VCaP (cell line): ENCODE measurements around the gene CASS4.

ENCODE experiments used
- H3K27ac ChIP-seq: fragments of 450-650 bp; 2 replicates; pipeline ENCODE4 v1.5.1; 2017
- TF ChIP-seq, protein P1 (sequence below): fragments of 450-650 bp; conservative IDR thresholded peaks from 2 replicates; pipeline ENCODE4 v1.5.1; 2017; ENCODE audit warnings: mild to moderate bottlenecking, moderate library complexity

CASS4 gene

DNA sequence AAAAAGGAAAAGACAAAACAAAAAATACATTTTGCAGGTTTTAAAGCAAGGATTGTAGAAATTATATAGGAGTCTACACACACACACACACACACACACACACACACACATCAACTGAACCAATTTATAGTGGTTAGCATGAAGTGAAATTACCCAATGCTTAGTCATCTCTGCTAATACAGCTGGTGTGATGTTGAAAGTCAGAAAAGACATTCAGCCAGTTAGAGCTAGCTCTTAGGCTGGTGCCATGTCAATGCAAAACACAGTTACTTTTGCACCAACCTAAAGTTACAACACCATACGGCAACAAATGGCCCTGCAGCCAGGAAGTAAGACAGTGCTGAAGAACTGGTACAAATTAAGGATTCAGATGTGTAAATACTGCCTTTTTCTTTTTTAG lies 38.1 kb upstream of the CASS4 start:
- TF ChIP-seq, protein P1, sequence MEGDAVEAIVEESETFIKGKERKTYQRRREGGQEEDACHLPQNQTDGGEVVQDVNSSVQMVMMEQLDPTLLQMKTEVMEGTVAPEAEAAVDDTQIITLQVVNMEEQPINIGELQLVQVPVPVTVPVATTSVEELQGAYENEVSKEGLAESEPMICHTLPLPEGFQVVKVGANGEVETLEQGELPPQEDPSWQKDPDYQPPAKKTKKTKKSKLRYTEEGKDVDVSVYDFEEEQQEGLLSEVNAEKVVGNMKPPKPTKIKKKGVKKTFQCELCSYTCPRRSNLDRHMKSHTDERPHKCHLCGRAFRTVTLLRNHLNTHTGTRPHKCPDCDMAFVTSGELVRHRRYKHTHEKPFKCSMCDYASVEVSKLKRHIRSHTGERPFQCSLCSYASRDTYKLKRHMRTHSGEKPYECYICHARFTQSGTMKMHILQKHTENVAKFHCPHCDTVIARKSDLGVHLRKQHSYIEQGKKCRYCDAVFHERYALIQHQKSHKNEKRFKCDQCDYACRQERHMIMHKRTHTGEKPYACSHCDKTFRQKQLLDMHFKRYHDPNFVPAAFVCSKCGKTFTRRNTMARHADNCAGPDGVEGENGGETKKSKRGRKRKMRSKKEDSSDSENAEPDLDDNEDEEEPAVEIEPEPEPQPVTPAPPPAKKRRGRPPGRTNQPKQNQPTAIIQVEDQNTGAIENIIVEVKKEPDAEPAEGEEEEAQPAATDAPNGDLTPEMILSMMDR, result no peak
- no peak overlapping the region for H3K27ac ChIP-seq

DNA sequence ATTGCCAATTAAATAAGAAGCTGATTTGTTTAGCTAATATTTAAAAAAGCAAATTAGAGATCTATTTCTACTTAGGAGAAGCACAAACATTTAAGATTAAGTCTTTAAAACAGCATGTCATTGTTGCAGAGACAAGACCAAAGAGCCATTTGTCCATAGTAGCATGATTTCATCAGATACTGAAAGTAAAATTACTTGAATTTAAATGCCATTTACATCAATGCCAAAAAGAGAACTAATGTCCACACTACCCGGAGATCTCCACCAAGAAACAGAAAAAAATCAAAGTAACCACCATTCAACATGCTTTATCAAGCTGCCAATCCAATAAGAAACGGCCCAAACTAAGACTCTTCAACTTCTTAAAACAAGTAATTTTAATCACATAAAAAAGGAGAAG lies 35.7 kb upstream of the CASS4 start:
- no peak overlapping the region; the same call in 1 of the 2 replicates for H3K27ac ChIP-seq
- TF ChIP-seq, protein P1, result no peak

DNA sequence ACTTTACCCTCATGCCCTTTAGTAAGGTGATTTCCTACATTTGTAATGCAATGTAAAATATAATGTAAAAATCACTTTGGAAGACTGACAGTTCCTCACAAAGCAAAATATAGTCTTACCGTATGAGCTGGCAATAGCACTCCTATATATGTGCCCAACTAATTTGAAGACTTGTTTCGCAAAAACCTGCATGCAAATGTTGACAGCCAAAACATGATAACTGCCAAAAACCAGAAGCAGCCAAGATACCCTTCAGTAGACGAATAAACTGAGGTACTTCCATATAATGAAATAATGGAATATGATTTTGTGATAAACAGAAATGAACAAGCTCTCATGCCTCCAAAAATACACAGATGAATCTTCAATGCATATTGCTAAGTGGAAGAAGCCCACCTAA lies 33.7 kb upstream of the CASS4 start:
- no peak overlapping the region for H3K27ac ChIP-seq
- TF ChIP-seq, protein P1, result no peak

DNA sequence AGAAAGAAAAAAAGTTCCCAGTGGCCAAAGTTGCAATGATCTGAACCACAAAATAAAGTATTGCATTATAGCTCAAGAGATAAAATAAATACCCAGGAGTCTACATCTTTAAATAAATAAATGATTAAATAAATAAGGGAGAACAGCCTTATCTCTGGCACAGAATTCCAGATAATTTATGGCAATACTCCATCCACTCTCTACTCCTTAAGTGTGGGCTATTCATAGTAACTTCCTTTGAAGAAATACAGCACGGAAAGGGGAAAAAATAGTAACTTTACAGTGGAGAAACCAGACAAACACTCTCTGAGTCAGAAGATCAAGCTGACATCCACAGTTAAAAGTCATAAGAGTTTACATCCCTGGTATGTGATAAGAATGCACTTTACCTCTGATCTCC lies 31.7 kb upstream of the CASS4 start:
- TF ChIP-seq, protein P1, result no peak
- H3K27ac ChIP-seq, result peak overlapping the region; percentile 80

DNA sequence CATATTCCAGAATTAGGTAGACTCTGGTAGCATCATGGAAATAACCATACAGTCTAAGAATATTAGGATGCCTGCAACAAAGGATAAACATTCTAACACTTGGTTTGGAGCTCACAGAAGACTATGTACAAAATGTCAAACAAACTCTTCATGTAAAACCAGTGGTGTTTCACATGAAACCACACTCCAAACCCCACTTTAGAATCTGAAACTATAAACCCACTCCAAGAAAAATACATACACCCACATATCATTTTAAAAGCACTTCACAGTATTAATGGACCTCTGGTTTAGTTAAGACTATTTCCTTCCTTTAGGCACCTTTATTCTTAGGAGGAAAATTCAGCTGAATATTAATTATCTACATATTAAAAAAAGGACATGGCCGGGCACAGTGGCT lies 30.6 kb upstream of the CASS4 start:
- peak overlapping the region; percentile 80 for H3K27ac ChIP-seq
- TF ChIP-seq, protein P1, result no peak

DNA sequence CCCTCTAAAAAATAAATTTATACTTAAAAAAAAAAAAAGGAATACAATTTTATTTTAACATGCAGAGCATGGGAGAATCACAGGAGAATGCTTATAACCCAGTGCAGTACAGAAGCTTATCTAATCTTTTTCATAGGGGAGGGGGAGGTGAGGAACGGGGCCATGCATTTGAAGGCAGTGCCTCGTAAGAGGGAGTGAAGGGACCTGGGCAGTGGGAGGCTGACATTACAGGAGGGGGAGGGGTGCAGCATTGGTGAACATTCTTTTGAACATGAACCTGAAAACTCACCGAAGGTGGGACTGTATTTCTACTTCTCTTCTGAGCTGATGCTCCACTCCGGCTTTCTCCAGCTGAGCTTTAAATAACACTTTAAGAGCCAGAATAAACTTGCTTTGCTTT lies 29.4 kb upstream of the CASS4 start:
- peak overlapping the region; percentile 80 for H3K27ac ChIP-seq
- TF ChIP-seq, protein P1, result no peak

DNA sequence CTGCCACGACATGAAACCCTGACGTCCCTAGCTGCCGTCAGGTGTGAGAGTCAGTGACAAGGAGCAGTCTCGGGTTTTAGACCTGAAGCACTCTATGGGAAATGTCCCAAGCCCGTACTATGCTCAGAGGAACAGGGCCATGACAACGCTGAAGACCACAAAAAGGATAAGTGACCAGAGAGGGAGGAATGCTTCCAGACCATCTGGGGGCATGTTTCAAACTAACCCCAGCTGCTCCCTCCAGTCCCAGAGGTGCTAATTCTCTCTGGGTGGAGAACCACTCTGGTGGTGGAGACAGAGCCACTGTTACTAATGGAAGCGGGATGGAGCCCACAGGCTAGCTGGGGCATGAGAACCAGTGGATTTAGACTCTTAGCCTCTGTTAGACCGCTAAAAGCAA lies 28.7 kb upstream of the CASS4 start:
- peak overlapping the region; percentile 80 for H3K27ac ChIP-seq
- TF ChIP-seq, protein P1, result no peak

DNA sequence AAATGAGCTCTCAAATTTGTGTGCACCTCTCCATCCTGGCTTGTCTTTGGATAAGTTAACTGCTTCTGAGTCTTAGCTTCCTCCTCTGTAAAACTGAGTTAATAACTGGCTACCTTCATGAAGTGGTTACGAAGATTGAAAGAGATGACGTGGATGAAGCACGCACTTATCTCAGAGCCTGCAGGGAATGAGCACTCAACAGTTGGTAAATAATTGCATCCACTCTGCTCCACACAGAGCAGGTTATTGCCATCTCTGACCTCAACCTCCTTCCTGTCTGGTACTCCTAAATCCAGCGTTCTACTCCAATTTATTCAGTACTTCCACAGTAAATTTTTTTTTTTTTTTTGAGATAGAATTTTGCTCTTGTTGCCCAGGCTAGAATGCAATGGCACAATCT lies 26.9 kb upstream of the CASS4 start:
- H3K27ac ChIP-seq, result no peak overlapping the region

More for the DNA sequence above, 26.9 kb upstream of the CASS4 start:
- TF ChIP-seq, protein P1, result no peak
